ENCODE data around the gene DLG2.

- no peak for TF ChIP-seq POLR2AphosphoS5 (IDR thresholded peaks at IDR 0.05; ENCODE audit: low read depth, low read length)
- TF ChIP-seq CTCF (IDR thresholded peaks at IDR 0.05; ENCODE audit: control extremely low read depth in 1 of 3, insufficient read depth in 1 of 3, low read depth in 1 of 3, low read length in 3 of 3), result no peak
- no peak for TF ChIP-seq POLR2A (IDR thresholded peaks at IDR 0.05; ENCODE audit: control extremely low read depth in 1 of 2, low read depth in 2 of 2, low read length in 2 of 2)
- TF ChIP-seq EP300 (IDR thresholded peaks at IDR 0.05; ENCODE audit: borderline replicate concordance in 1 of 2, low read depth in 2 of 2, low read length in 2 of 2), result no peak
- no peak for TF ChIP-seq EZH2 (IDR thresholded peaks at IDR 0.05; ENCODE audit: low read depth, low read length, severe bottlenecking)
- TF ChIP-seq TAF1 (IDR thresholded peaks at IDR 0.05; ENCODE audit: low read depth, low read length), result no peak
- TF ChIP-seq HDAC6 (IDR thresholded peaks at IDR 0.05; ENCODE audit: low read depth, low read length), result no peak
- no peak for TF ChIP-seq CHD2 (IDR thresholded peaks at IDR 0.05; ENCODE audit: low read length)
These were observed 2185.5 kb downstream of the DLG2 start for GRCh38 chr11:83441601-83442000.
